LNCAP (cell line): Measurements from ENCODE around the gene RPS24.

Source experiments
- CTCF ChIP-seq: fragments of 450-650 bp; IDR thresholded peaks from 2 replicates; pipeline ENCODE4 v1.5.1; 2017; ENCODE audit warnings: mild to moderate bottlenecking

RPS24 gene

GRCh38 chr10:78039743-78040142 is 6.1 kb downstream of the RPS24 start:
- no peak for TF ChIP-seq CTCF

- no peak for TF ChIP-seq CTCF
These were observed 7.8 kb downstream of the RPS24 start for GRCh38 chr10:78041170-78042057.

GRCh38 chr10:78042058-78042751 is 8.5 kb downstream of the RPS24 start:
- no peak for TF ChIP-seq CTCF

GRCh38 chr10:78042752-78043104 is 9.1 kb downstream of the RPS24 start:
- no peak for TF ChIP-seq CTCF

- TF ChIP-seq CTCF = no peak
These were observed 10.5 kb downstream of the RPS24 start for GRCh38 chr10:78044179-78044578.

- TF ChIP-seq CTCF = no peak
These were observed 11.0 kb downstream of the RPS24 start for GRCh38 chr10:78044699-78045098.

- TF ChIP-seq CTCF = no peak
These were observed 11.6 kb downstream of the RPS24 start for GRCh38 chr10:78045237-78045636.
